H1 (cell line): ENCODE results near the gene FANCI.

ENCODE experiments used
- CTCF ChIP-seq, 3 experiments: IDR thresholded peaks; 1 replicate in 2 of 3; 2 replicates in 1 of 3; pipeline versions ENCODE4 v1.5.1 to v1.6.1; 2011; ENCODE audit warnings: low read length in 3 of 3, mild to moderate bottlenecking in 3 of 3, inconsistent platforms in 2 of 3, low read depth in 1 of 3, moderate library complexity in 1 of 3; ENCODE audit not compliant: insufficient read depth in 1 of 3; ENCODE audit errors: control extremely low read depth in 1 of 3
- TCF12 ChIP-seq: IDR thresholded peaks from 2 replicates; pipeline ENCODE4 v1.6.1; 2011; ENCODE audit warnings: low read depth, mild to moderate bottlenecking, low read length

- no peak for TF ChIP-seq CTCF (IDR thresholded peaks at IDR 0.05; ENCODE audit: control extremely low read depth in 1 of 3, insufficient read depth in 1 of 3, low read depth in 1 of 3, low read length in 3 of 3)
- no peak for TF ChIP-seq TCF12
These were observed 64.5 kb downstream of the FANCI start for GRCh38 chr15:89308236-89308635.
